Measurements from ENCODE around the gene RBM27.
"Not testable (repeated sequence)": the region's sequence is repeated elsewhere in the genome, so short reads cannot be mapped to it uniquely, and the experiment has no call there.

The RBM27 gene, protein sequence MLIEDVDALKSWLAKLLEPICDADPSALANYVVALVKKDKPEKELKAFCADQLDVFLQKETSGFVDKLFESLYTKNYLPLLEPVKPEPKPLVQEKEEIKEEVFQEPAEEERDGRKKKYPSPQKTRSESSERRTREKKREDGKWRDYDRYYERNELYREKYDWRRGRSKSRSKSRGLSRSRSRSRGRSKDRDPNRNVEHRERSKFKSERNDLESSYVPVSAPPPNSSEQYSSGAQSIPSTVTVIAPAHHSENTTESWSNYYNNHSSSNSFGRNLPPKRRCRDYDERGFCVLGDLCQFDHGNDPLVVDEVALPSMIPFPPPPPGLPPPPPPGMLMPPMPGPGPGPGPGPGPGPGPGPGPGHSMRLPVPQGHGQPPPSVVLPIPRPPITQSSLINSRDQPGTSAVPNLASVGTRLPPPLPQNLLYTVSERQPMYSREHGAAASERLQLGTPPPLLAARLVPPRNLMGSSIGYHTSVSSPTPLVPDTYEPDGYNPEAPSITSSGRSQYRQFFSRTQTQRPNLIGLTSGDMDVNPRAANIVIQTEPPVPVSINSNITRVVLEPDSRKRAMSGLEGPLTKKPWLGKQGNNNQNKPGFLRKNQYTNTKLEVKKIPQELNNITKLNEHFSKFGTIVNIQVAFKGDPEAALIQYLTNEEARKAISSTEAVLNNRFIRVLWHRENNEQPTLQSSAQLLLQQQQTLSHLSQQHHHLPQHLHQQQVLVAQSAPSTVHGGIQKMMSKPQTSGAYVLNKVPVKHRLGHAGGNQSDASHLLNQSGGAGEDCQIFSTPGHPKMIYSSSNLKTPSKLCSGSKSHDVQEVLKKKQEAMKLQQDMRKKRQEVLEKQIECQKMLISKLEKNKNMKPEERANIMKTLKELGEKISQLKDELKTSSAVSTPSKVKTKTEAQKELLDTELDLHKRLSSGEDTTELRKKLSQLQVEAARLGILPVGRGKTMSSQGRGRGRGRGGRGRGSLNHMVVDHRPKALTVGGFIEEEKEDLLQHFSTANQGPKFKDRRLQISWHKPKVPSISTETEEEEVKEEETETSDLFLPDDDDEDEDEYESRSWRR

DNA sequence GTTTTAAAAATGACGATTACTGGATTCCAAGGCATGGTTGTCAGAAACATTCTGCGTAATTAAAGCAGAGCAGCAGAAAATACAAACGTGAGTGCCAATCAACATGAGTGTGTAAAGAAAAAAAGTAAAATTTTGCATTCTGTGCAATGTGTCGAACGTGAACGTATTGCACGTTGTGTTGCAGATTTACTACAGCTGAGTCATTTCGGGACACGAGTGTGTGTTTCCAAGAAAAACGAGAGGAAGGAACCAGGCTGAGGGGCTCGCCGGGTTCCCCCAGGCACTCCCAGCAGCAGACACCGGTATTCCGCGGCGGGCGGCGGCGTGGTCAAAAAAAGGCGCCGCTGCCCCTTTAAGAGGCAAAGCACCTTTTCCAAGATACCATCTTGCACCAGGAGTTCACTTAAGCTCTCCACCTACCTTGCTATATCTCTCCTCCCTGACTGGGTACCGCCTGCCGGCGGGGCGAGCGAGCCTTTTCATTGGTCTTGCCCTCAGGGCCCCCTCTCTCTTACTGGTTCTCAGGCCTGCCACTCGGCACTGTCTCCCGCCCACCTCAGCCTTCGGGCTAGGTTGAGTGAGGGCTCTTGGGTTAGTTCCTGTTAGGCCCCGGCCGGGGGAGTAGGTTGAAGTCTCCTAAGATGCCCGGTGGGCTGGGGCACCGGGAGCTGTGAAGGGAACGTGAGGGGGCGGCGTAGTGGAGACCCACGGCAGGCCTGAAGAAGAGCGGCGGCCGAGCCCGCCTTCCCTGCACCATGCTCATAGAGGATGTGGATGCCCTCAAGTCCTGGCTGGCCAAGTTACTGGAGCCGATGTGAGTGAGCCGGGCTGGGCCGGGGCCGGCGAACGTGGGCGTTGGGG is at the start of gene RBM27:
Gene RBM27, plus strand, starts transcription at position 595 of the 861 bp plus-strand sequence. Its CDS starts 161 bp downstream, at position 756.
- DNase-seq: peak; percentile 93

- no peak for DNase-seq
These were observed 45.1 kb upstream of the RBM27 start for GRCh38 chr5:146158255-146158654.

GRCh38 chr5:146164382-146164781 is 39.0 kb upstream of the RBM27 start:
- no peak for DNase-seq

DNA sequence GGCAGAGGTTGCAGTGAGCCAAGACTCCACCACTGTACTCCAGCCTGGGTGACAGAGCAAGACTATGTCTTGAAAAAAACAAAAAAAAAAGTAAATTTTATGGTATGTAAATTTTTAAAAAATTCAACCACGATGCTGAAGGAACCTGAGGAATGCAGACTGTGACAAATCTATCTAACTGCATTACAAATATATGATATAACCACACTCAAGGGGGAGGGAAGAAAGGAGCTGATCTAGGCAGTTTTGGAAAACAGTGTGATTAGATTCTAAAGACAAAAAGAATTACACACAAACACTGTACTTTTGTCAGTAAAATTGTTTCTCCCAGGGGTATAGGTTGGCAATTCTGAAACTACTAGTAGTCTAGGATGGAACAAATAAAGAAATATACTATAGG is 37.9 kb upstream of the RBM27 start:
- DNase-seq: no peak

DNA sequence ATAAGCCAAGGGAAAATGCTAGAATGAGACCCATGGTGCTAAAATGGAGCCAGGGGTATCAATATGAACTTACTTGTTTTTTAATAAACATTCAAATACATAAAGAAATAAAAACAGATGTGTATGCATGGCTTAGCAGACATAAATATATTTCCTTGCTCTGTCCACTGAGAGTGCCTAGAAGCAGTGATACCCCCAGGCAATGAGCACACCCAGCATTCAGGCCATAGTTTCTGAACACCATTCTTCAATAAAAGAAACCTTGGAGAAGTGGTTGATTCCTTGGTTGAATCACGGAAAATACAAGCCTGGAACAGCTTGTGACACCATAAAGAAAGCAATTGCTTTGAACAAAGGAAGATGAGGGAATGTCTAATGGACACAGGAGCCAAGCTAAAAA is 37.5 kb upstream of the RBM27 start:
- DNase-seq: no peak

DNA sequence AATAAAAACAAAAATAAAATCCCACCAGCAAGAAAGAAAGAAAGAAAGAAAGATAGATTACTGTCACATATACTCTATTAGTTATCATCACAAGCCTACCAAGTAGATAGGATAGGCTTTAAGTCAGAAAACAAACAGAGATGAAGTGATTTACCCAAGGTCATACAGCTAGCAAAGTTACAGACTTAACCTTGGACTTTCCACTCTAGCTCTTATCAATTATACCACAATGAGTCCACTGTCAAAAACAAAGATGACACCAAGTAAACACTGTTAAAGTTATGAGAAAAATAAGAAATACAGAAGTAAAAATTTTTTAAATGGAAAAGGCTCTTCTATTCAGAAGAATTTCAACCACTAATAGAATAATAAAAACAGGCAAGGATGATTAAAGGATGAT is 34.3 kb upstream of the RBM27 start:
- DNase-seq: no peak

DNA sequence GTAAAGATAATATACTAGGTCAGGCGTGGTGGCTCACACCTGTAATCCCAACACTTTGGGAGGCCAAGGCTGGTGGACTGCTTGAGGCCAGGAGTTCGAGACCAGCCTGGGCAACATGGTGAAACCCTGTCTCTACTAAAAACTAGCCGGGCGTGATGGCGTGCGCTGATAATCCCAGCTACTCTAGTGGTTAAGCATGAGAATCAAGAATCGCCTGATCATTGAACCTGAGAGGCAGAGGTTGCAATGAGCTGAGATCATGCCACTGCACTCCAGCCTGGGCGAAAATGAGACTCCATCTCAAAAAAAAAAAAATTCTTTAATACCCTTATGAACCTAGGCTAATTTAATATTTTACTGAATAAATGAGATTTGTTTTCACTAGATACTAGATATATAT is 30.4 kb upstream of the RBM27 start:
- DNase-seq: not testable (repeated sequence)

DNA sequence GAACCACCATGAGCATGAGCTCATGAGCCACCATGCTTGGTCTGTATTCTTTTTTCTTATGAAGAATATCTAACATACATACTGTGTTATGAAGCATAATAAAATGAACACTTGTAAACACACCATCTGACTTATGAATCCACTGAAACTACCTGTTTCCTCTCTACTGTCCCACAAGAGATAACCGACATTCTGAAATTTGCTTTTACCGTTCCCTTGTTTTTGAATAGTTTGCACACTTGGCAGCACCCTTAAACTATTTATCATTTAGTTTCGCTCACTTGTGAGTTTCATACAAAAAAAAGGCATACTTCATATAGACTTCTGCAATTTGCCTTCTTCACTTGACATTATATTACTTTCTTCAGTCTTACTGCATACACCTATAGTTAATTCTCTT is 29.8 kb upstream of the RBM27 start:
- no peak for DNase-seq

- no peak for DNase-seq
These were observed 26.6 kb upstream of the RBM27 start for GRCh38 chr5:146176805-146177204.

DNA sequence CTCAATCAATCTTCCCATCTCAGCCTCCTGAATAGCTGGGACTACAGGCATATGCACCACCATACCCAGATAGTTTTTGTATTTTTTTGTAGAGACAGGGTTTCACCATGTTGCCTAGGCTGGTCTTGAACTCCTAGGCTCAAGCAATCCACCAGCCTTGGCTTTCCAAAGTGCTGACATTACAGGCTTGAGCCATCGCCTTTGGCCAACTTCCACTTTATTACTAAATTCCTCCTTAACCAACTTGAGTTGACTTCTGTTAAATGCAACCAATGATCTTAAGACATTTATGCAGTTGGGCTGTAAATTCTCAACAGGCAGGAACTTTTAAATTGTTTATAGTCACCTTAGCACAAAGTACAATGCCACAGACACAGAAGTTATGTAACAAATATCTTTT is 23.7 kb upstream of the RBM27 start:
- no peak for DNase-seq

- not testable (repeated sequence) for DNase-seq
These were observed 20.0 kb upstream of the RBM27 start for GRCh38 chr5:146183403-146183802.

GRCh38 chr5:146185161-146185560 is 18.2 kb upstream of the RBM27 start:
- no peak for DNase-seq

GRCh38 chr5:146188358-146188757 is 15.0 kb upstream of the RBM27 start:
- DNase-seq: no peak

DNA sequence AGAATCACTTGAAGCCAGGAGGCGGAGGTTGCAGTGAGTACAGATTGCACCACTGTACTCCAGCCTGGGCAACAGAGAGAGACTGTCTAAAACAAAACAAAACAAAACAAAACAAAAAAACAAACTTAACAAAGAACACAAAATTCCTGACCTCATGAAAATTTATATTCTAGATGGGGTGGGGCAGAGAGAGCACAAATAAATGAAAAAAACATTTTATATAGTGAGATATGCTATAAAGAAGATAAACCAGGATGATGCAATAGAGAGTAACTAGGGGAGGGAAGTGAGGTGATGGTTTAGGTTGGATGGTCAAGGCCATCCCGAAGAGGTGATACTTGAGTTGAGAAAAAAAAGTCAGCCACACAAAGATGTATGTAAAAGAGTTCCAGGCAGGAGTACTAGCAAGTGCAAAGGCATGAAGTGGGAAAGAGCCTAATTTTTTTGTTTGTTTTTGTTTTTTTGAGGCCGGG is 10.8 kb upstream of the RBM27 start:
- DNase-seq: no peak

- DNase-seq: no peak
These were observed 10.1 kb upstream of the RBM27 start for GRCh38 chr5:146193285-146193684.

DNA sequence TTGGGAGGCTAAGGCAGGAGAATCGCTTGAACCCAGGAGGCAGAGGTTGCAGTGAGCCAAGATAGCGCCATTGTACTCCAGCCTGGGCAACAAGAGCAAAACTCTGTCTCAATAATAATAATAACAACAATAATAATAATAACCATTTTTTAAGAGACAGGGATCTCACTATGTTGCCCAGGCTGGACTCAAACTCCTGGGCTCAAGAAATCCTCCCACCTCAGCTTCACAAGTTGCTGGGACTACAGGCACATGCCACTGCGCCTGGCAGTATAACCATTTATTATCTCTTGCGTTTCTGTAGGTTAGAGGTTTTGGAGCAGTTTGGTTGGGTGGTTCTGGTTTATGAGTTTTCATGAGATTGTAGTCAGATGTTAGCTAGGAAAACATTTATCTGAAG is 8.4 kb upstream of the RBM27 start:
- DNase-seq: not testable (repeated sequence)

GRCh38 chr5:146196459-146197048 is 6.9 kb upstream of the RBM27 start:
- DNase-seq: no peak

- no peak for DNase-seq
These were observed 4.1 kb upstream of the RBM27 start for GRCh38 chr5:146199176-146199815.

DNA sequence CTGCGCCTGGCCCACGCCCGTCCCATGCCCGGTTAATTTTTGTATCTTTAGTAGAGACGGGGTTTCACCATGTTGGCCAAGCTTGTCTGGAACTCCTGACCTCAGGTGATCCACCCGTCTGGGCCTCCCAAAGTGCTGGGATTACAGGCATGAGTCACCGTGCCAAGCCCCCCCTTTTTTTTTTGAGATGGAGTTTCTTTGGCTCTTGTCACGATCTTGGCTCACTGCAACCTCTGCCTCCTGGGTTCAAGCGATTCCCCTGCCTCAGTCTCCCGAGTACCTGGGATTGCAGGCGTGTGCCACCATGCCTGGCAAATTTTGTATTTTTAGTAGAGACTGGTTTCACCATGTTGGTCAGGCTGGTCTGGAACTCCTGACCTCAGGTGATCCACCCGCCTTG is 1.6 kb upstream of the RBM27 start:
- not testable (repeated sequence) for DNase-seq

- no peak for DNase-seq
These were observed 427 bp downstream of the RBM27 start for GRCh38 chr5:146203872-146204192.

DNA sequence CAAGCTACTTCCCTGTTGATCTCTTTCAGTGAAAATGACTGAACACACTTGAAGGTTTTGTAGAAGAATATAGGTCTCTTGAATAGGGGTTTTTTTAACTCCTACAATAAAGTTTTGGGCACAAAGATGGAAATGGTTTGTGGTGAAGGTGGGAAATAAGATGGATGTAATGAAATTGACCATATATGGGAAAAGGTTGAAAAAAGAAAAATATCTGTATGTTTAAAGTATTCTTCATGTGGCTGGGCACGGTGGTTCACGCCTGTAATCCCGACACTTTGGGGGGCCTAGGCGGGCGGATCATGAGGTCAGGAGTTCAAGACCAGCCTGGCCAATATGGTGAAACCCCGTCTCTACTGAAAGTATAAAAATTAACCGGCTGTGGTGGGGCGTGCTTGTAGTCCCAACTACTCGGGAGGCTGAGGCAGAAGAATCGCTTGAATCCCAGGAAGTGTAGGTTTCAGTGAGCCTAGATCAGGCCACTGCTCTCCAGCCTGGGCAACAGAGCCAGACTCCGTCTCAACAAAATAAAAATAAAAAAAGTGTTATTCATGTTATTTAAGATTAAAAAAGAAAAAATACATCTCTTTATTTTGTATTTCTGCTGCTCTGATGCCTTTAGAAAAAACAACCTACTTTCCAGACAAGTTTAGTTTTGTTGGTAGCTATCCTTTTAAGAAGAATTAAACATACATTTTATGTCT is 2.2 kb downstream of the RBM27 start:
- no peak for DNase-seq

All from NK-92 treated with Interleukin-12 subunit alpha and Interleukin-12 subunit beta, amount 100 ng/mL, for 24 hours (cell line).